GM10266 (cell line): ENCODE data around the gene GNB5.
"Not testable (repeated sequence)": the region's sequence is repeated elsewhere in the genome, so short reads cannot be mapped to it uniquely, and the experiment has no call there.

Experiments
- DNase-seq: peaks from one replicate; pipeline ENCODE4 v3.0.0; 2012; ENCODE audit errors: extremely low spot score
- CTCF ChIP-seq: IDR thresholded peaks from 2 replicates; pipeline ENCODE4 v1.5.1; 2012; ENCODE audit warnings: mild to moderate bottlenecking, low read depth; ENCODE audit not compliant: control insufficient read depth, insufficient read depth; ENCODE audit errors: missing control alignments

GNB5 gene

GRCh38 chr15:52180851-52181450 is 10.2 kb downstream of the GNB5 start:
- DNase-seq, result no peak
- no peak for TF ChIP-seq CTCF

GRCh38 chr15:52180196-52180835 is 10.9 kb downstream of the GNB5 start:
- peak; percentile 70 for DNase-seq
- no peak for TF ChIP-seq CTCF

DNA sequence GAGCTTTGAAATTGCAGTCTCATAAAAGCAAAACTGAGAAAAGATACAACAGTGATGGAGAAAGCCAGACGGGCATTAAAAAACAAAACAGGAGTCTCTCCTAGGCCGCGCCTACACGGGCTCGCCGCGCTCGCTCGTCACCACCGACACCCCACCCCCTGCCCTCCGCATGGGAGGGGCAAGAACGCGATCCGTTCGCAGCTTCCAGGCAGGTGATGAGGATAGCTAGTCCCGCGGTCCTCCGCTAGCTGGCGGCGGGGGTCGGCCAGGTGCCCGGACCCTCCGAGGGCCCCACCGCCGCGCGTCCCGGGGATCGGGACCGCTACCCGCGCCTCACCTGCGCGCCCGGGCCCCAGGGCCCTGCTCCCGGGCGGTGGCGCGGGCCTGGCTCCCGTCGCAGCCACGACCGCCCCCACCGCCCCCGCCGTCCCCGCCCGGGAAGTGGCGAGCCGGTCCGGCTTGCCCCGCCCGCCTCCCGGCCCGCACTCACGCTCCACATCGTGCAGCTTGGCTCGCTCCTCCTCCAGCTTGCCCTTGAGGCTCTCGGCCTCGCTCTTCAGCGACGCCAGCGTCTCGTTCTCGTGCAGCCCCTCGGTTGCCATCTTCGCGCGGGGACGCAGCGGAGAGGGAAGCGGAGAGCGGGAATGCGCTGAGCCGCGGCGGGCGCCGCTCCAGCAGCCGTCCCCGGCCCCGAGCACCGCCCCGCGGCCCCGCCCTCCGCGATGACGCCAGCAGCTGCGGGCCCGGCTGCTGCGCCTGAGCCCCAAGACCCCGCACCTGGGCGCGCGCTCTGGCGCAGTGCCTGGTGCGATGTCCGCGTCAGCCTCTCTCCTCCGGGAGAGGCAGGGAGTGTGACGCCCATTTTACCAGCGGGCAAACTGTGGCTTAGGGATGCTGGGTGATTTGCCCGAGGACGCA is 11.7 kb downstream of the GNB5 start:
- DNase-seq, result peak; percentile 93
- TF ChIP-seq CTCF, result no peak

DNA sequence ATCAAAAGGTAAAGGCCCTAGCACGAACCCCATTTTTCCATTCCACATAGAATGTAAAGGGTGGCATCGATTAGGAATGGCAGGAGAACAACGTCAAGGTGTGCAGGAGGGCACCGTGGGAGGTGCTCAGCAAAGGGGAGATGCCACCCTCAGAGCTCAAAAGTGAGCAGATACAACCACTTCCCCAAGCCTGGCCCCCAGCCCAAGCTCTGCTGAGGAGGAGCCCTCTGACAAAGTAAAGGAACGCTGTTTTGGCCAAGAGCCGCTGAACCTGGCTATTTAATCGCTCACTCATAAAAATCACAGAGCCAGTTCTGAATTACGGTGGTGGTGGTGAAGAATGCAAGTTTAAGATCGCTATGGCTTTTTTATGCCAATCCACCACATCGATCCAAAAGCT is 12.4 kb downstream of the GNB5 start:
- no peak for DNase-seq
- no peak for TF ChIP-seq CTCF

DNA sequence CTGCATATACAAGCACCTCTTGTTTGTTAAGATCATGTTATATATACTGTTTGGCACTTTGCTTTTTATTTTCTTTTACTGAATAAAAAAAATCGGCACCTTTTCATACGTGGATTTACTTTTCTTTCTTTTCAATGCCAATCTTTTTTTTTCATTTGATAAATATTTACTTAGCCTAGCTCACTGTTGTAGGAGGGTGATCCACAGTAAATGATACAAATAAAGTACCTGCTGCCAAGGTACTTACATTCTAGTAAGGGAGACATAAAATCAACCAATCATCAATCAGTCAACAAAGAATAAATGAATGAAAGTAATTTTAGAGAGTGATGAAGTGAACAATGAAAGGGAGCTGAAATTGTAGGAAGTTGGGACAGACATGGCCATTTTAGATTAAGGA is 18.3 kb downstream of the GNB5 start:
- no peak for TF ChIP-seq CTCF
- no peak for DNase-seq

GRCh38 chr15:52171807-52172206 is 19.4 kb downstream of the GNB5 start:
- DNase-seq, result no peak
- TF ChIP-seq CTCF, result no peak

- DNase-seq, result no peak
- no peak for TF ChIP-seq CTCF
These were observed 19.8 kb downstream of the GNB5 start for GRCh38 chr15:52171386-52171785.

DNA sequence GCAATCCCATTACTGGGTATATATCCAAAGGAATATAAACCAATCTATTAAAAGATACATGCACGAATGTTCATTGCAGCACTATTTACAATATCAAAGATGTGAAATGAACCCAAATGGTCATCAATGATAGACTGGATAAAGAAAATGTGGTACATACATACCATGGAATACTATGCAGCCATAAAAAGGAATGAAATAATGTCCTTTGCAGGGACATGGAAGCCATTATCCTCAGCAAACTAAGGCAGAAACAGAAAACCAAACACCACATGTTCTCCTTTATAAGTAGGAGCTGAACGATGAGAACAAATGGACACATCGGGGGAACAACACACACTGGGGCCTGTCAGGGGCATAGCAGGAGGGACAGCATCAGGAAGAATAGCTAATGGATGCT is 21.0 kb downstream of the GNB5 start:
- DNase-seq, result not testable (repeated sequence)

DNA sequence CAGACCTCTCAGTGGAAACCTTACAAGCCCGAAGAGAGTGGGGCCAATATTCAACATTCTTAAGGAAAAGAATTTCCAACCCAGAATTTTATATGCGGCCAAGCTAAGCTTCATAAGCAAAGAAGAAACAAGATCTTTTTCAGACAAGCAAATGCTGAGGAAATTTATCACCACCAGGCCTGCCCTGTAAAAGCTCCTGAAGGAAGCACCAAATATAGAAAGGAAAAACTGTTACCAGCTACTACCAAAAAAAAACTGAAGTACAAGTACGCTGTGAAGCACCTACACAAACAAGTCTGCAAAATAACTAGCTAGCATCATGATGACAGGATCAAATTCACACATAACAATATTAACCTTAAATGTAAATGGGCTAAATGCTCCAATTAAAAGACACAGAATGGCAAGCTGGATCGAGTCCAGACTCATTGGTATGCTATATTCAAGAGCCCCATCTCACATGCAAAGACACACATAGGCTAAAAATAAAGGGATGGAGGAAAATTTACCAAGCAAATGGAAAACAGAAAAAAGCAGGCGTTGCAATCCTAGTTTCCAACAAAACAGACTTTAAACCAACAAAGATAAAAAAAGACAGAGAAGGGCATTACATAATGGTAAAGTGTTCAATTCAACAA is 25.6 kb downstream of the GNB5 start:
- not testable (repeated sequence) for DNase-seq
